Lower lobe of right lung (tissue), 2 donors: ENCODE measurements around the gene UBC. TPM values are rescaled to one million over a fixed set of nuclear protein-coding genes. Genes with fewer than 3 reads are reported as not detected.

Source experiments
- ATAC-seq, 2 donors: fragments of 200-7000 bp; cut with Tn5 transposase; one replicate each; pipeline ENCODE4 v1.9.1; 2020 to 2022; ENCODE audit warnings: mild to moderate bottlenecking in 2 of 2, moderate library complexity in 2 of 2
- DNase-seq: peaks from one replicate; pipeline ENCODE4 v3.0.0-alpha.2; 2020
- H3K27ac ChIP-seq: fragments of 200-600 bp; one replicate; pipeline ENCODE4 v1.8.0; 2022
- H3K27me3 ChIP-seq: fragments of 200-600 bp; one replicate; pipeline ENCODE4 v1.8.0; 2022; ENCODE audit warnings: low read depth
- H3K36me3 ChIP-seq: fragments of 200-600 bp; one replicate; pipeline ENCODE4 v1.8.0; 2022; ENCODE audit warnings: mild to moderate bottlenecking
- H3K4me1 ChIP-seq: fragments of 200-600 bp; one replicate; pipeline ENCODE4 v1.8.0; 2022
- H3K4me3 ChIP-seq: fragments of 200-600 bp; one replicate; pipeline ENCODE4 v1.8.0; 2022; ENCODE audit warnings: mild to moderate bottlenecking
- H3K9me3 ChIP-seq: fragments of 200-600 bp; one replicate; pipeline ENCODE4 v1.8.0; 2022
- CTCF ChIP-seq: fragments of 200-600 bp; IDR thresholded peaks from one replicate; pipeline ENCODE4 v1.8.0; 2022; ENCODE audit warnings: antibody characterized with exemption, mild to moderate bottlenecking
- intact Hi-C: fragments of 100-400 bp; cut with DNase I; formaldehyde crosslinking; loops from one replicate; pipeline ENCODE4 v1.11.0; 2022
- total RNA-seq: library from RNA; stranded (reverse); fragmentation: NEBNext Ultra II Directional; extraction: Animal tissue kit (Norgen Biotek cat#: 25700); gene quantifications from one replicate; pipeline ENCODE4 v1.2.1, GENCODE V29; 2021
- donor health status: DM: no; HTN: yes; CAD: no; lungs with severe emphysema.

The UBC gene
- total RNA-seq, 1 donor from 2014 or later, result 977 TPM

GRCh38 chr12:124872068-124872719 is 42.3 kb downstream of the UBC start:
- ATAC-seq, result no peak
- no peak for TF ChIP-seq CTCF

GRCh38 chr12:124871297-124871696 is 43.2 kb downstream of the UBC start:
- no peaks in the 10 kb centered on the region for H3K36me3 ChIP-seq
- H3K4me3 ChIP-seq, result no peak overlapping the region
- DNase-seq (no peak), ATAC-seq (no peak)
- no peaks in the 10 kb centered on the region for H3K9me3 ChIP-seq
- H3K27me3 ChIP-seq, result no peaks in the 10 kb centered on the region
- peaks cover 1% of the 10 kb centered on the region for H3K4me1 ChIP-seq
- H3K27ac ChIP-seq, result no peak overlapping the region
- intact Hi-C loops, result no loop called here
- no peak for TF ChIP-seq CTCF

More at GRCh38 chr12:124872068-124872719, 42.3 kb downstream of the UBC start:
- H3K27ac ChIP-seq, result no peak overlapping the region
- H3K4me3 ChIP-seq, result no peak overlapping the region
- no peaks in the 10 kb centered on the region for H3K9me3 ChIP-seq
- intact Hi-C loops, result no loop called here
- DNase-seq, result no peak
- H3K27me3 ChIP-seq, result no peaks in the 10 kb centered on the region
- H3K4me1 ChIP-seq, result no peaks in the 10 kb centered on the region
- H3K36me3 ChIP-seq, result no peaks in the 10 kb centered on the region

- DNase-seq, result no peak
- intact Hi-C loops, result no loop called here
- TF ChIP-seq CTCF, result no peak
- no peaks in the 10 kb centered on the region for H3K36me3 ChIP-seq
- no peak overlapping the region for H3K4me3 ChIP-seq
- no peak overlapping the region for H3K27ac ChIP-seq
- peaks cover 9% of the 10 kb centered on the region for H3K4me1 ChIP-seq
- no peaks in the 10 kb centered on the region for H3K27me3 ChIP-seq
- ATAC-seq, result no peak
- no peaks in the 10 kb centered on the region for H3K9me3 ChIP-seq
These were observed 43.9 kb downstream of the UBC start for GRCh38 chr12:124870515-124870914.

GRCh38 chr12:124869059-124869665 is 45.3 kb downstream of the UBC start:
- Histone ChIP-seq H3K27me3 (no peaks in the 10 kb centered on the region), H3K9me3 (no peaks in the 10 kb centered on the region), H3K4me3 (peak overlapping the region; percentile 28), H3K4me1 (peaks cover 17% of the 10 kb centered on the region), H3K36me3 (no peaks in the 10 kb centered on the region), H3K27ac (peak overlapping the region; percentile 77)
- ATAC-seq (peak; percentile 35 to 64), DNase-seq (peak; percentile 71)
- intact Hi-C loops, result no loop called here
- no peak for TF ChIP-seq CTCF

GRCh38 chr12:124868252-124869058 is 46.0 kb downstream of the UBC start:
- Histone ChIP-seq H3K27me3 (no peaks in the 10 kb centered on the region), H3K27ac (peak overlapping the region; percentile 77), H3K36me3 (no peaks in the 10 kb centered on the region), H3K4me3 (peak overlapping the region; percentile 28), H3K4me1 (peaks cover 18% of the 10 kb centered on the region), H3K9me3 (no peaks in the 10 kb centered on the region)
- no peak for DNase-seq
- intact Hi-C loops, result no loop called here
- no peak for TF ChIP-seq CTCF
- no peak for ATAC-seq
